GDM1 (cell line): Measurements from ENCODE around the gene SLC6A17.

Experiments
- DNase-seq: peaks from one replicate; lab custom pipeline; 2025; lab: John Stamatoyannopoulos, UW

The SLC6A17 gene

DNA sequence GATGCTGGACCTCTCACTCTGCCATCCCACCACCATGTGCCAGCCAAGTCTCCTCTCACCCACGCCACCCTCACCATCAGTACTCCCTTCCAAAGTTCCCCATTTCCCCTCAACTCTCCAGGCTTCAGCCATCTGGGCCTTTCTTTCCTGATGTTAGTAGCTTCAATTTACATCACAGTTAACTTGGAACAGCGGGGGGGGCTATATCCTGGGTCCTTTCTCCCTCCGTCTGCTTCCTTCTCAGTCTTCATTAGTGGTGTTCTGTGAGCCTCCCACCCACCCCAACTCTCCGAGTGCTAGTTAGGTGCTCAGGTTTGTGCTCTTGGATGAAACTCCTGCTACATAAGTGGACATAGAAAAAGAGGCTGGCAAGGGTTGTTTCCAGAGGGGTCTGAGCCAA is 91.8 kb downstream of the SLC6A17 start:
- DNase-seq, result no peak

- no peak for DNase-seq
These were observed 92.4 kb downstream of the SLC6A17 start for GRCh38 chr1:110242731-110243130.

- DNase-seq, result no peak
These were observed 92.9 kb downstream of the SLC6A17 start for GRCh38 chr1:110243146-110243545.

- no peak for DNase-seq
These were observed 93.3 kb downstream of the SLC6A17 start for GRCh38 chr1:110243574-110243973.

- DNase-seq, result no peak
These were observed 95.8 kb downstream of the SLC6A17 start for GRCh38 chr1:110245876-110246620.

- DNase-seq, result no peak
These were observed 98.5 kb downstream of the SLC6A17 start for GRCh38 chr1:110248746-110249145.

- no peak for DNase-seq
These were observed 99.0 kb downstream of the SLC6A17 start for GRCh38 chr1:110249256-110249655.

- DNase-seq, result no peak
These were observed 99.7 kb downstream of the SLC6A17 start for GRCh38 chr1:110250008-110250407.

DNA sequence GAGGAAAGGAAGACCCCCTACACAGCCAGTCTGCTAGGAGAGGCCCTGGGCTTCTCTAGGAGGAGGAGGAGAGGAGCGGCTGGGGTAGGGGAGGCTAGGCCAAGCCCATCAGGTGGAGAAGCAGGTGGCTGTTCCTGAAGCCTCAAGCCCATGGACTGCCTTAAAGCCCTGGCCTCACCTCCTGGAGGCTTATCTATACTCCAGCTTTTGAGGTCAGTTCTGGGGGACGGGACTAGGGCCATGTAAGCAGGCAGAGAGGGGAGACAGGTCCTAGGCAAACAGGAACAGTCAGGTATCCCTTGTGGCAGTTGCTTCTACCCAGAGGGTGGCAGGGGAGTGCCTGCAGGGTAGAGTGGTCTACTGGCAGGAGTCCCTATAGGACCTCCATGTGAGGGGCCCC is 100.5 kb downstream of the SLC6A17 start:
- no peak for DNase-seq
